HEK293 (cell line): ENCODE results near the gene TNIK.
"Not testable (repeated sequence)": the region's sequence is repeated elsewhere in the genome, so short reads cannot be mapped to it uniquely, and the experiment has no call there.

Experiments
- CTCF ChIA-PET: fragments of 350-600 bp; formaldehyde crosslinking; extraction: SDS; loops from one replicate; lab custom pipeline; 2021; ENCODE audit warnings: antibody characterized with exemption; lab: Yijun Ruan, JAX
- POLR2A ChIA-PET: fragments of 300-600 bp; formaldehyde crosslinking; extraction: SDS; loops from one replicate; lab custom pipeline; 2020; ENCODE audit warnings: antibody characterized with exemption, inconsistent platforms; lab: Yijun Ruan, JAX
- H3K27ac ChIP-seq: fragments of 200-500 bp; sonication (Bioruptor generic); 2 replicates; pipeline ENCODE4 v1.5.1; 2014; ENCODE audit warnings: low read depth, low read length, control low read depth, inconsistent platforms; ENCODE audit errors: extremely low read depth
- H3K36me3 ChIP-seq, 2 experiments: fragments of 200-500 bp in 1 of 2; sonication (Bioruptor generic) in 1 of 2; 1 replicate in 1 of 2; 2 replicates in 1 of 2; pipeline ENCODE4 v1.5.1; 2014 to 2017; ENCODE audit warnings: inconsistent platforms in 2 of 2, low read length in 2 of 2; ENCODE audit not compliant: control insufficient read depth in 2 of 2, insufficient read depth in 1 of 2
- H3K4me1 ChIP-seq: fragments of 200-500 bp; sonication (Bioruptor generic); 2 replicates; pipeline ENCODE4 v1.5.1; 2014; ENCODE audit warnings: mild to moderate bottlenecking, low read length, inconsistent platforms; ENCODE audit not compliant: control insufficient read depth, insufficient read depth
- H3K4me3 ChIP-seq: 2 replicates; pipeline ENCODE4 v1.5.1; 2011; ENCODE audit warnings: low read depth, mild to moderate bottlenecking, control low read depth, low read length, moderate library complexity
- H3K9me3 ChIP-seq: fragments of 200-500 bp; sonication (Bioruptor generic); 2 replicates; pipeline ENCODE4 v1.5.1; 2014; ENCODE audit warnings: low read depth, low read length, inconsistent platforms; ENCODE audit not compliant: control insufficient read depth, insufficient read depth
- KLF7 ChIP-seq: fragments of 450-650 bp; formaldehyde crosslinking; IDR thresholded peaks from 2 replicates; pipeline ENCODE4 v1.5.1; 2016; ENCODE audit warnings: missing biosample characterization, missing genetic modification characterization, borderline replicate concordance
- SCRT1 ChIP-seq: fragments of 450-650 bp; formaldehyde crosslinking; IDR thresholded peaks from 2 replicates; pipeline ENCODE4 v1.5.1; 2016; ENCODE audit warnings: missing biosample characterization, missing genetic modification characterization, borderline replicate concordance
- SCRT2 ChIP-seq: fragments of 450-650 bp; formaldehyde crosslinking; IDR thresholded peaks from 2 replicates; pipeline ENCODE4 v1.5.1; 2016; ENCODE audit warnings: missing biosample characterization, missing genetic modification characterization
- SETDB1 ChIP-seq: IDR thresholded peaks from one replicate; pipeline ENCODE4 v1.6.1; 2017; ENCODE audit warnings: mild to moderate bottlenecking, low read length, moderate library complexity, mixed read lengths; ENCODE audit not compliant: insufficient read length
- TRIM28 ChIP-seq: IDR thresholded peaks from 2 replicates; pipeline ENCODE4 v1.6.1; 2011; ENCODE audit warnings: low read length, control low read depth, borderline replicate concordance
- ZBTB17 ChIP-seq: fragments of 450-650 bp; formaldehyde crosslinking; IDR thresholded peaks from 2 replicates; pipeline ENCODE4 v1.5.1; 2016; ENCODE audit warnings: missing biosample characterization, missing genetic modification characterization
- ZBTB21 ChIP-seq: fragments of 450-650 bp; formaldehyde crosslinking; IDR thresholded peaks from 2 replicates; pipeline ENCODE4 v1.5.1; 2017; ENCODE audit warnings: missing biosample characterization, missing genetic modification characterization
- ZBTB48 ChIP-seq: fragments of 450-650 bp; formaldehyde crosslinking; IDR thresholded peaks from 2 replicates; pipeline ENCODE4 v1.5.1; 2016; ENCODE audit warnings: missing biosample characterization, missing genetic modification characterization
- ZNF146 ChIP-seq: fragments of 450-650 bp; formaldehyde crosslinking; IDR thresholded peaks from 2 replicates; pipeline ENCODE4 v1.5.1; 2016; ENCODE audit warnings: missing biosample characterization, missing genetic modification characterization
- ZNF174 ChIP-seq: fragments of 450-650 bp; formaldehyde crosslinking; IDR thresholded peaks from 2 replicates; pipeline ENCODE4 v1.5.0; 2017; ENCODE audit warnings: missing biosample characterization, mild to moderate bottlenecking, missing genetic modification characterization
- ZNF211 ChIP-seq: fragments of 450-650 bp; formaldehyde crosslinking; IDR thresholded peaks from 2 replicates; pipeline ENCODE4 v1.5.1; 2016; ENCODE audit warnings: low read depth, missing biosample characterization, missing genetic modification characterization
- ZNF416 ChIP-seq: fragments of 450-650 bp; formaldehyde crosslinking; IDR thresholded peaks from 2 replicates; pipeline ENCODE4 v1.5.1; 2016; ENCODE audit warnings: missing biosample characterization, missing genetic modification characterization
- ZNF48 ChIP-seq: fragments of 450-650 bp; formaldehyde crosslinking; IDR thresholded peaks from 2 replicates; pipeline ENCODE4 v1.5.1; 2016; ENCODE audit warnings: missing biosample characterization, missing genetic modification characterization
- ZNF623 ChIP-seq: fragments of 450-650 bp; formaldehyde crosslinking; IDR thresholded peaks from 2 replicates; pipeline ENCODE4 v1.5.1; 2016; ENCODE audit warnings: missing biosample characterization, missing genetic modification characterization
- ZNF629 ChIP-seq: fragments of 450-650 bp; formaldehyde crosslinking; IDR thresholded peaks from 2 replicates; pipeline ENCODE4 v1.5.1; 2017; ENCODE audit warnings: missing biosample characterization, missing genetic modification characterization
- ZNF664 ChIP-seq: fragments of 450-650 bp; formaldehyde crosslinking; IDR thresholded peaks from 2 replicates; pipeline ENCODE4 v1.5.1; 2016; ENCODE audit warnings: missing biosample characterization, missing genetic modification characterization
- TF ChIP-seq, protein P1 (sequence below): fragments of 450-650 bp; formaldehyde crosslinking; IDR thresholded peaks from 2 replicates; pipeline ENCODE4 v1.5.1; 2016; ENCODE audit warnings: missing biosample characterization, missing genetic modification characterization
- TF ChIP-seq, protein P2 (sequence below): fragments of 450-650 bp; formaldehyde crosslinking; IDR thresholded peaks from 2 replicates; pipeline ENCODE4 v1.5.1; 2016; ENCODE audit warnings: missing biosample characterization, missing genetic modification characterization
- TF ChIP-seq, protein P3 (sequence below): fragments of 450-650 bp; formaldehyde crosslinking; IDR thresholded peaks from 2 replicates; pipeline ENCODE4 v1.5.1; 2016; ENCODE audit warnings: missing biosample characterization, missing genetic modification characterization, borderline replicate concordance

TNIK gene

DNA sequence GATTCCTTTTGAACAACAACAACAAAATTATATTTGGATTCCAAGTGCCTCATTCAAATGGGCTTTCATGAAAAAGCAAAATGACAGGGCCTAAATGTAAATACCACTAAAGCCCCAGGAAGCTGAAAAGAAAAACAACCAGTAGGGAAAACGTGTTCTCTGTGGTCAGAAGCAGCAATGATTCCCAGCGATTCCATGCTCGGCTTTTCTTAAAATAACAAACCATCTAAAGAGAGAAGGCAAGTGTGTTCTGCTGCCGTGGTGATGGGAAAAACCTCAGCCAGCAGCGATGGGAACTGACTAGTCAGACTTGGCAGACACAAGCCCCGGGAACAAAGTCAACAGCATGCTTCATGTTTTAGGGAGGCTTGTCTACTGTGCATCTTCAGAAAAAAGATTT is 153.6 kb downstream of the TNIK start (continued):
- TF ChIP-seq ZNF211 (tag by site-specific recombination) (no peak), ZBTB17 (tag by site-specific recombination) (peak; percentile 68), SETDB1 (no peak), TRIM28 (0 out of 2 replicates have a peak, but pooled peaks have one; percentile 29), ZNF629 (tag by site-specific recombination) (0 out of 2 replicates have a peak, but pooled peaks have one; percentile 33), ZNF416 (no peak), ZBTB21 (tag by site-specific recombination) (no peak), ZNF174 (tag by site-specific recombination) (no peak)

DNA sequence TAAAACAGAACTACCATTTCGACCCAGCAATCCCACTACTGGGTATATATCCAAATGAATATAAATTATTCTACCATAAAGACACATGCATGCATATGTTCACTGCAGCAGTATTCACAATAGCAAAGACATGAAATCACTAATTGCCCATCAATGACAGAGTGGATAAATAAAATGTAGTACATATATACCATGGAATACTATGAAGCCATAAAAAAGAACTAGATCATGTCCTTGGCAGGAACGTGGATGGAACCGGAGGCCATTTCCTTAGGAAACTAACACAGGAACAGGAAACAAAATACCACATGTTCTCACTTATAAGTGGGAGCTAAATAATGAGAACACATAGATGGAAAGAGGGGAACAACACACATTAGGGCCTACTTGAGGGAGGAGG is 154.4 kb downstream of the TNIK start:
- H3K4me3 ChIP-seq, H3K36me3 ChIP-seq, H3K4me1 ChIP-seq, H3K27ac ChIP-seq: not testable (repeated sequence)
- peak; percentile 93 for TF ChIP-seq ZNF146
- TF ChIP-seq, all 188 proteins: peak for 1; not testable (repeated sequence) for 187
- CTCF ChIA-PET, H3K9me3 ChIP-seq, POLR2A ChIA-PET: not testable (repeated sequence)

DNA sequence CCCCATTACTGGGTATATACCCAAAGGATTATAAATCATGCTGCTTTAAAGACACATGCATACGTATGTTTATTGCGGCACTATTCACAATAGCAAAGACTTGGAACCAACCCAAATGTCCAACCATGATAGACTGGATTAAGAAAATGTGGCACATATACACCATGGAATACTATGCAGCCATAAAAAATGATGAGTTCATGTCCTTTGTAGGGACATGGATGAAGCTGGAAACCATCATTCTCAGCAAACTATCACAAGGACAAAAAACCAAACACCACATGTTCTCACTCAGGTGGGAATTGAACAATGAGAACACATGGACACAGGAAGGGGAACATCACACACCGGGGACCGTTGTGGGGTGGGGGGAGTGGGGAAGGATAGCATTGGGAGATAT is 155.7 kb downstream of the TNIK start:
- POLR2A ChIA-PET, H3K4me1 ChIP-seq, H3K27ac ChIP-seq, H3K4me3 ChIP-seq, H3K9me3 ChIP-seq, CTCF ChIA-PET, H3K36me3 ChIP-seq: not testable (repeated sequence)
- TF ChIP-seq, protein P1, sequence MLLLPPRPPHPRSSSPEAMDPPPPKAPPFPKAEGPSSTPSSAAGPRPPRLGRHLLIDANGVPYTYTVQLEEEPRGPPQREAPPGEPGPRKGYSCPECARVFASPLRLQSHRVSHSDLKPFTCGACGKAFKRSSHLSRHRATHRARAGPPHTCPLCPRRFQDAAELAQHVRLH (tag by site-specific recombination): 0 out of 2 replicates have a peak, but pooled peaks have one; percentile 20
- TF ChIP-seq ZNF146: peak; percentile 95

DNA sequence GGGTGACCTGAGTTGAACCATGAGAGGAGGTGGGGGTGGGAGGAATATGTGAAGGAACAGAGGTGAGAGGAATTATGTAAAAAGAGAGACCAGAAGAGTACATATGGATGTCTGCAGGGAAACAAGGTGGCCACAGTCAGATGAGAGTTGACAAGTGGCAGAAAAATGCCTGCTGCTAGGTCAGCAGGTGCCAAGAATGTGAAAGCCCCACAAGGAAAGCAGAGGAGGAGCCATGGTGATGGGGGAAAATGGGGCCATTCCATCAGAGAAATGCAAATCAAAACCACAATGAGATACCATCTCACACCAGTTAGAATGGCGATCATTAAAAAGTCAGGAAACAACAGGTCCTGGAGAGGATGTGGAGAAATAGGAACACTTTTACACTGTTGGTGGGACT is 156.2 kb downstream of the TNIK start:
- TF ChIP-seq SCRT1 (tag by site-specific recombination) (peak; percentile 41; the same call in 1 of the 2 replicates), SCRT2 (0 out of 2 replicates have a peak, but pooled peaks have one; percentile 12)
- H3K4me3 ChIP-seq, H3K4me1 ChIP-seq, POLR2A ChIA-PET, H3K27ac ChIP-seq, CTCF ChIA-PET, H3K9me3 ChIP-seq, H3K36me3 ChIP-seq: not testable (repeated sequence)

DNA sequence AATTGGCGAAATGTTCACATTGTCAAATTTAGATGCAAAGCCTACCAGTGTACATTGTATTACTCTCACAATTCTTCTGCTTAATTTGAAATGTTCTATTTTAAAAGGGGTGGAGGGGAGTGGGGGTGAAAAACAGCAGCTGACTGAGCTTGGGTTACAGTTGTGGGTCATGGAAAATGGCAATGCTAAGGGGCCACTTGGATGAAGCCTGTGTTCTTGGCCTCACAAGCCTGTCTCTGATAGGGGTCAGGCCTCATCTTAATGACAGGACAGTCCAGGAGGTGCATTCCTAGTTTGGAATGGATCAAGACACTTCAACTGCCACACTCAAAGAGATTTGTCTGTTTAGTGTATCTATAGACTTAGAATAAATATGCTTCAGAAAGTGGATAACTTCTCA is 158.2 kb downstream of the TNIK start:
- ChIA-PET CTCF (interaction anchor here (0.5 kb wide), 1 partner anchor 39 kb away, joined by 3 read pairs; no protein-coding TSS in a partner anchor), POLR2A (no interaction called here)
- Histone ChIP-seq H3K4me1 (peaks cover 3% of the 10 kb centered on the region), H3K27ac (no peak overlapping the region), H3K36me3 (no peaks in the 10 kb centered on the region), H3K9me3 (no peaks in the 10 kb centered on the region), H3K4me3 (no peak overlapping the region)
- TF ChIP-seq ZBTB48 (tag by site-specific recombination) (no peak), ZNF664 (tag by site-specific recombination) (no peak), KLF7 (tag by site-specific recombination) (no peak), ZNF211 (tag by site-specific recombination) (no peak), ZNF48 (tag by site-specific recombination) (no peak), ZNF623 (tag by site-specific recombination) (no peak), ZNF416 (no peak)
- TF ChIP-seq, protein P2, sequence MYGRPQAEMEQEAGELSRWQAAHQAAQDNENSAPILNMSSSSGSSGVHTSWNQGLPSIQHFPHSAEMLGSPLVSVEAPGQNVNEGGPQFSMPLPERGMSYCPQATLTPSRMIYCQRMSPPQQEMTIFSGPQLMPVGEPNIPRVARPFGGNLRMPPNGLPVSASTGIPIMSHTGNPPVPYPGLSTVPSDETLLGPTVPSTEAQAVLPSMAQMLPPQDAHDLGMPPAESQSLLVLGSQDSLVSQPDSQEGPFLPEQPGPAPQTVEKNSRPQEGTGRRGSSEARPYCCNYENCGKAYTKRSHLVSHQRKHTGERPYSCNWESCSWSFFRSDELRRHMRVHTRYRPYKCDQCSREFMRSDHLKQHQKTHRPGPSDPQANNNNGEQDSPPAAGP (tag by site-specific recombination): no peak
- TF ChIP-seq, protein P3, sequence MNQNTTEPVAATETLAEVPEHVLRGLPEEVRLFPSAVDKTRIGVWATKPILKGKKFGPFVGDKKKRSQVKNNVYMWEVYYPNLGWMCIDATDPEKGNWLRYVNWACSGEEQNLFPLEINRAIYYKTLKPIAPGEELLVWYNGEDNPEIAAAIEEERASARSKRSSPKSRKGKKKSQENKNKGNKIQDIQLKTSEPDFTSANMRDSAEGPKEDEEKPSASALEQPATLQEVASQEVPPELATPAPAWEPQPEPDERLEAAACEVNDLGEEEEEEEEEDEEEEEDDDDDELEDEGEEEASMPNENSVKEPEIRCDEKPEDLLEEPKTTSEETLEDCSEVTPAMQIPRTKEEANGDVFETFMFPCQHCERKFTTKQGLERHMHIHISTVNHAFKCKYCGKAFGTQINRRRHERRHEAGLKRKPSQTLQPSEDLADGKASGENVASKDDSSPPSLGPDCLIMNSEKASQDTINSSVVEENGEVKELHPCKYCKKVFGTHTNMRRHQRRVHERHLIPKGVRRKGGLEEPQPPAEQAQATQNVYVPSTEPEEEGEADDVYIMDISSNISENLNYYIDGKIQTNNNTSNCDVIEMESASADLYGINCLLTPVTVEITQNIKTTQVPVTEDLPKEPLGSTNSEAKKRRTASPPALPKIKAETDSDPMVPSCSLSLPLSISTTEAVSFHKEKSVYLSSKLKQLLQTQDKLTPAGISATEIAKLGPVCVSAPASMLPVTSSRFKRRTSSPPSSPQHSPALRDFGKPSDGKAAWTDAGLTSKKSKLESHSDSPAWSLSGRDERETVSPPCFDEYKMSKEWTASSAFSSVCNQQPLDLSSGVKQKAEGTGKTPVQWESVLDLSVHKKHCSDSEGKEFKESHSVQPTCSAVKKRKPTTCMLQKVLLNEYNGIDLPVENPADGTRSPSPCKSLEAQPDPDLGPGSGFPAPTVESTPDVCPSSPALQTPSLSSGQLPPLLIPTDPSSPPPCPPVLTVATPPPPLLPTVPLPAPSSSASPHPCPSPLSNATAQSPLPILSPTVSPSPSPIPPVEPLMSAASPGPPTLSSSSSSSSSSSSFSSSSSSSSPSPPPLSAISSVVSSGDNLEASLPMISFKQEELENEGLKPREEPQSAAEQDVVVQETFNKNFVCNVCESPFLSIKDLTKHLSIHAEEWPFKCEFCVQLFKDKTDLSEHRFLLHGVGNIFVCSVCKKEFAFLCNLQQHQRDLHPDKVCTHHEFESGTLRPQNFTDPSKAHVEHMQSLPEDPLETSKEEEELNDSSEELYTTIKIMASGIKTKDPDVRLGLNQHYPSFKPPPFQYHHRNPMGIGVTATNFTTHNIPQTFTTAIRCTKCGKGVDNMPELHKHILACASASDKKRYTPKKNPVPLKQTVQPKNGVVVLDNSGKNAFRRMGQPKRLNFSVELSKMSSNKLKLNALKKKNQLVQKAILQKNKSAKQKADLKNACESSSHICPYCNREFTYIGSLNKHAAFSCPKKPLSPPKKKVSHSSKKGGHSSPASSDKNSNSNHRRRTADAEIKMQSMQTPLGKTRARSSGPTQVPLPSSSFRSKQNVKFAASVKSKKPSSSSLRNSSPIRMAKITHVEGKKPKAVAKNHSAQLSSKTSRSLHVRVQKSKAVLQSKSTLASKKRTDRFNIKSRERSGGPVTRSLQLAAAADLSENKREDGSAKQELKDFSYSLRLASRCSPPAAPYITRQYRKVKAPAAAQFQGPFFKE (tag by site-specific recombination): no peak
